Stimulated activated CD4-positive, alpha-beta T cell treated with anti-CD3 and anti-CD28 coated beads, Interleukin-15, amount 100 ng/mL, for 1 hour (primary cell): ENCODE results near the gene SHROOM3.
"Not testable (repeated sequence)": the region's sequence is repeated elsewhere in the genome, so short reads cannot be mapped to it uniquely, and the experiment has no call there.

ENCODE experiments used
- DNase-seq, 2 donors: peaks; one replicate each; pipeline ENCODE4 v3.0.0-alpha.2; 2020; ENCODE audit warnings: low read depth in 1 of 2, low spot score in 1 of 2

SHROOM3 gene

GRCh38 chr4:76434901-76435527 lies at the start of gene SHROOM3:
Gene SHROOM3 (plus strand): TSS chr4:76435229. CDS start chr4:76436053, 824 bp downstream.
- DNase-seq = no peak

GRCh38 chr4:76385974-76386373 lies 49.1 kb upstream of the SHROOM3 start:
- DNase-seq = no peak

GRCh38 chr4:76386566-76387305 lies 48.3 kb upstream of the SHROOM3 start:
- DNase-seq = no peak

GRCh38 chr4:76388160-76388908 lies 46.7 kb upstream of the SHROOM3 start:
- DNase-seq = no peak

- DNase-seq = no peak
Observed at GRCh38 chr4:76401654-76402053, 33.4 kb upstream of the SHROOM3 start.

- DNase-seq = no peak
Observed at GRCh38 chr4:76406081-76406480, 28.9 kb upstream of the SHROOM3 start.

GRCh38 chr4:76407440-76408119 lies 27.4 kb upstream of the SHROOM3 start:
- DNase-seq = no peak

- DNase-seq = no peak
Observed at GRCh38 chr4:76410636-76411035, 24.4 kb upstream of the SHROOM3 start.

GRCh38 chr4:76420188-76420761 lies 14.8 kb upstream of the SHROOM3 start:
- DNase-seq = no peak

- DNase-seq = no peak
Observed at GRCh38 chr4:76420762-76421581, 14.1 kb upstream of the SHROOM3 start, which contains the start of gene CCDC158. Gene CCDC158 (minus strand): TSS chr4:76421141. CDS start chr4:76403207, 17,934 bp downstream.

GRCh38 chr4:76423159-76423558 lies 11.9 kb upstream of the SHROOM3 start:
- not testable (repeated sequence) for DNase-seq

GRCh38 chr4:76426272-76426671 lies 8.8 kb upstream of the SHROOM3 start:
- no peak for DNase-seq

- DNase-seq = no peak
Observed at GRCh38 chr4:76429636-76430035, 5.4 kb upstream of the SHROOM3 start.

- no peak for DNase-seq
Observed at GRCh38 chr4:76430519-76431388, 4.3 kb upstream of the SHROOM3 start.

GRCh38 chr4:76435528-76436319 lies 695 bp downstream of the SHROOM3 start:
- DNase-seq = no peak

- no peak for DNase-seq
Observed at GRCh38 chr4:76439491-76439890, 4.5 kb downstream of the SHROOM3 start.

- no peak for DNase-seq
Observed at GRCh38 chr4:76441881-76442280, 6.9 kb downstream of the SHROOM3 start.

GRCh38 chr4:76442807-76443206 lies 7.8 kb downstream of the SHROOM3 start:
- DNase-seq = no peak
